SK-N-SH (cell line): ENCODE measurements around the gene POU4F1. TPM values are rescaled to one million over a fixed set of nuclear protein-coding genes. Genes with fewer than 3 reads are reported as not detected.

Experiments
- CTCF ChIA-PET: fragments of 300-600, 350-600 bp; formaldehyde crosslinking; extraction: SDS; loops from one replicate; lab custom pipeline; 2021; lab: Yijun Ruan, JAX
- POLR2A ChIA-PET: fragments of 350-600 bp; sonication (Branson Sonifier 250); formaldehyde crosslinking; extraction: SDS; loops from one replicate; lab custom pipeline; 2020; ENCODE audit warnings: antibody characterized with exemption, inconsistent platforms; lab: Yijun Ruan, JAX
- DNase-seq: peaks from one replicate; pipeline ENCODE4 v3.0.0; 2012
- H2AFZ ChIP-seq: fragments of 200-600 bp; sonication (generic); 2 replicates; pipeline ENCODE4 v1.8.1; 2016; ENCODE audit warnings: antibody characterized with exemption, mild to moderate bottlenecking, low read depth
- H3F3A ChIP-seq: fragments of 200-600 bp; sonication (generic); replicated peaks from 2 replicates; pipeline ENCODE3; 2016; ENCODE audit warnings: antibody characterized with exemption, mild to moderate bottlenecking; ENCODE audit not compliant: insufficient read depth
- H3K27ac ChIP-seq, 2 experiments: fragments of 200-500 bp in 1 of 2; fragments of 200-600 bp in 1 of 2; sonication (Bioruptor generic) in 1 of 2; sonication (generic), shearing (Covaris generic) in 1 of 2; 2 replicates each; pipeline versions ENCODE4 v1.5.1 to v1.6.1; 2014 to 2016; ENCODE audit warnings: low read depth in 2 of 2, inconsistent platforms in 1 of 2, low read length in 1 of 2, mild to moderate bottlenecking in 1 of 2, mixed read lengths in 1 of 2
- H3K27me3 ChIP-seq: fragments of 200-600 bp; sonication (generic), shearing (Covaris generic); 2 replicates; pipeline ENCODE4 v1.6.1; 2016; ENCODE audit warnings: mixed run types; ENCODE audit not compliant: insufficient read depth
- H3K36me3 ChIP-seq, 2 experiments: fragments of 200-500 bp in 1 of 2; fragments of 200-600 bp in 1 of 2; sonication (Bioruptor generic) in 1 of 2; sonication (generic) in 1 of 2; replicated peaks in 1 of 2; 2 replicates each; pipeline versions ENCODE3 to v1.5.1; 2014 to 2016; ENCODE audit warnings: low read length in 1 of 2, mild to moderate bottlenecking in 1 of 2; ENCODE audit not compliant: insufficient read depth in 2 of 2, control insufficient read depth in 1 of 2
- H3K4me1 ChIP-seq, 2 experiments: fragments of 200-500 bp in 1 of 2; fragments of 200-600 bp in 1 of 2; sonication (Bioruptor generic) in 1 of 2; sonication (generic), shearing (Covaris generic) in 1 of 2; 2 replicates each; pipeline versions ENCODE4 v1.5.1 to v1.6.1; 2014 to 2016; ENCODE audit warnings: low read depth in 1 of 2, low read length in 1 of 2, mixed run types in 1 of 2; ENCODE audit not compliant: insufficient read depth in 2 of 2, control insufficient read depth in 1 of 2
- H3K4me2 ChIP-seq: fragments of 200-600 bp; sonication (generic), shearing (Covaris generic); 2 replicates; pipeline ENCODE4 v1.6.1; 2017; ENCODE audit warnings: mixed run types
- H3K4me3 ChIP-seq, 2 experiments: fragments of 200-500 bp in 1 of 2; fragments of 200-600 bp in 1 of 2; sonication (Bioruptor generic) in 1 of 2; sonication (generic), shearing (Covaris generic) in 1 of 2; 2 replicates each; pipeline versions ENCODE4 v1.5.1 to v1.8.1; 2014 to 2016; ENCODE audit warnings: low read depth in 2 of 2, inconsistent platforms in 1 of 2, low read length in 1 of 2, mild to moderate bottlenecking in 1 of 2, mixed read lengths in 1 of 2, moderate library complexity in 1 of 2
- H3K79me2 ChIP-seq: fragments of 200-600 bp; sonication (generic); 2 replicates; pipeline ENCODE4 v1.8.1; 2017; ENCODE audit warnings: mild to moderate bottlenecking; ENCODE audit not compliant: insufficient read depth
- H3K9ac ChIP-seq: fragments of 200-600 bp; sonication (generic); 2 replicates; pipeline ENCODE4 v1.6.1; 2017; ENCODE audit warnings: mixed run types
- H3K9me2 ChIP-seq: fragments of 200-600 bp; sonication (generic); 2 replicates; pipeline ENCODE4 v1.6.1; 2017; ENCODE audit warnings: mixed run types
- H3K9me3 ChIP-seq: fragments of 200-600 bp; sonication (generic); 2 replicates; pipeline ENCODE4 v1.6.1; 2017; ENCODE audit warnings: mixed run types, mild to moderate bottlenecking, moderate library complexity
- H4K20me1 ChIP-seq: fragments of 200-600 bp; sonication (generic); 2 replicates; pipeline ENCODE4 v1.6.1; 2017; ENCODE audit warnings: mild to moderate bottlenecking, mixed run types; ENCODE audit not compliant: insufficient read depth
- CHD2 ChIP-seq: fragments of 150-350 bp; IDR thresholded peaks from 2 replicates; pipeline ENCODE4 v1.6.1; 2018; ENCODE audit warnings: low read length; ENCODE audit not compliant: partially characterized antibody
- CTCF ChIP-seq: fragments of 200-600 bp; sonication (generic); IDR thresholded peaks from 2 replicates; pipeline ENCODE4 v1.6.1; 2017; ENCODE audit warnings: antibody characterized with exemption, mild to moderate bottlenecking, moderate library complexity
- EZH2phosphoT487 ChIP-seq: fragments of 200-600 bp; sonication (generic); IDR thresholded peaks from 2 replicates; pipeline ENCODE4 v1.6.1; 2017; ENCODE audit warnings: low read depth, mixed run types, mild to moderate bottlenecking, antibody characterized with exemption, moderate library complexity, borderline replicate concordance
- NFIC ChIP-seq: IDR thresholded peaks from 2 replicates; pipeline ENCODE4 v1.4.0; 2012; ENCODE audit warnings: borderline replicate concordance
- NRF1 ChIP-seq: IDR thresholded peaks from 2 replicates; pipeline ENCODE4 v1.6.1; 2012; ENCODE audit warnings: low read depth, mild to moderate bottlenecking, low read length
- PBX3 ChIP-seq: IDR thresholded peaks from 2 replicates; pipeline ENCODE4; 2012
- POLR2AphosphoS5 ChIP-seq: IDR thresholded peaks from 2 replicates; pipeline ENCODE4 v1.6.1; 2012; ENCODE audit warnings: low read depth, low read length
- RCOR1 ChIP-seq: fragments of 150-350 bp; IDR thresholded peaks from 2 replicates; pipeline ENCODE4 v1.6.1; 2017; ENCODE audit warnings: antibody characterized with exemption, low read length
- RXRA ChIP-seq: IDR thresholded peaks from 2 replicates; pipeline ENCODE4 v1.4.0; 2012; ENCODE audit warnings: low read depth, mild to moderate bottlenecking, borderline replicate concordance
- SIN3A ChIP-seq: IDR thresholded peaks from 2 replicates; pipeline ENCODE4 v1.6.1; 2012; ENCODE audit warnings: low read depth, mild to moderate bottlenecking, low read length, moderate library complexity, borderline replicate concordance
- SMC3 ChIP-seq: IDR thresholded peaks from 2 replicates; pipeline ENCODE4 v1.6.1; 2012; ENCODE audit warnings: low read depth, low read length, improper control_type of control experiment
- TAF1 ChIP-seq: IDR thresholded peaks from 2 replicates; pipeline ENCODE4 v1.6.1; 2012; ENCODE audit warnings: low read depth, mild to moderate bottlenecking, low read length, moderate library complexity, borderline replicate concordance
- TCF12 ChIP-seq: IDR thresholded peaks from 2 replicates; pipeline ENCODE4 v1.4.0; 2012
- USF2 ChIP-seq: fragments of 150-350 bp; IDR thresholded peaks from 2 replicates; pipeline ENCODE4 v1.6.1; 2017; ENCODE audit warnings: antibody characterized with exemption, low read length, low read depth, borderline replicate concordance
- YY1 ChIP-seq: IDR thresholded peaks from 2 replicates; pipeline ENCODE4 v1.4.0; 2012; ENCODE audit warnings: low read depth, mild to moderate bottlenecking
- WGBS: methylation state at CpG from one replicate; pipeline ENCODE4 v1.1.6; 2017; ENCODE audit warnings: low lambda C conversion rate; 5-methylcytosine and 5-hydroxymethylcytosine counted together
- polyA plus RNA-seq, 3 experiments: library from polyadenylated mRNA; depleted of rRNA; stranded (reverse); fragments of >200 nt; gene quantifications; 2 replicates each; pipeline ENCODE4 v1.2.3, GENCODE V29; 2012
- TF ChIP-seq, protein P1 (sequence below): IDR thresholded peaks from 2 replicates; pipeline ENCODE4 v1.4.0; 2012; ENCODE audit warnings: low read depth, borderline replicate concordance
- TF ChIP-seq, protein P2 (sequence below): IDR thresholded peaks from 2 replicates; pipeline ENCODE4 v1.4.0; 2012; ENCODE audit warnings: low read depth, borderline replicate concordance

POU4F1 gene
- polyA plus RNA-seq, 1 of the 3 experiments (the other 2 are of a cell fraction): not detected

GRCh38 chr13:78593652-78594455, 9.5 kb downstream of the POU4F1 start:
- Histone ChIP-seq H3K27ac (no peak overlapping the region), H3K4me2 (no peak overlapping the region), H3K4me1 (peaks cover 0 to 12% of the 10 kb centered on the region in 2 experiments; a peak in 1 of 4 replicates), H3K9me3 (no peaks in the 10 kb centered on the region), H3K27me3 (peaks cover 67% of the 10 kb centered on the region), H3K4me3 (no peak overlapping the region), H3F3A (no peaks in the 10 kb centered on the region), H3K36me3 (no peaks in the 10 kb centered on the region), H2AFZ (no peak overlapping the region), H3K79me2 (no peaks in the 10 kb centered on the region), H4K20me1 (no peaks in the 10 kb centered on the region), H3K9ac (no peak overlapping the region), H3K9me2 (no peaks in the 10 kb centered on the region)
- TF ChIP-seq, protein P1, sequence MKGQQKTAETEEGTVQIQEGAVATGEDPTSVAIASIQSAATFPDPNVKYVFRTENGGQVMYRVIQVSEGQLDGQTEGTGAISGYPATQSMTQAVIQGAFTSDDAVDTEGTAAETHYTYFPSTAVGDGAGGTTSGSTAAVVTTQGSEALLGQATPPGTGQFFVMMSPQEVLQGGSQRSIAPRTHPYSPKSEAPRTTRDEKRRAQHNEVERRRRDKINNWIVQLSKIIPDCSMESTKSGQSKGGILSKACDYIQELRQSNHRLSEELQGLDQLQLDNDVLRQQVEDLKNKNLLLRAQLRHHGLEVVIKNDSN: no peak
- TF ChIP-seq NFIC: no peak
- no peak for TF ChIP-seq CTCF
- no peak for TF ChIP-seq RXRA
- no peak for DNase-seq
- WGBS: 17% methylated on average over 29 of the region's 29 CpGs
- POLR2A ChIA-PET: no interaction called here
- CTCF ChIA-PET: interaction anchor here (1.3 kb wide), 2 partner anchors 10 to 353 kb away, joined by 3 to 6 read pairs; partner anchors contain the start of gene POU4F1

DNA sequence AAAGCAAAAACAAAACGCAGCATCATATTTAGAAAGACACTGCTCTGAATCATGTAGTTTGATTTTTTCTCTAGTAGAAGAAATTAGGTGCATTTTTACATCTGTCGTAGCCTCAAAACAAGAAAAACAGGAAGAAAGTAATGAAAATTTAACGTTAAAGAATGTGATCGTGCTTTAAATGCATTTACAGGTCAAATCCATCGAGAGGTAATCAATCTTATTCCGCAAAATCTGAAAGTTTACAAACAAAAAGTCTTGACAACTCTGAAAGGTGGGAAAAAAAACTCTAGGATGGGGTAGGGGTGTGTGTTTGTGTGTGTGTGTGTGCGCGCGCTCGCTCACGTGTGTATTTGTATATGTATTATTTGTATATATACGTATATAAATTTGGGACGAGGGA, 10.2 kb downstream of the POU4F1 start:
- 13% methylated on average over 13 of the region's 13 CpGs for WGBS
- H3F3A ChIP-seq: no peaks in the 10 kb centered on the region
- no peak overlapping the region for H3K9ac ChIP-seq
- H3K9me2 ChIP-seq: no peaks in the 10 kb centered on the region
- no peaks in the 10 kb centered on the region for H4K20me1 ChIP-seq
- no peak for DNase-seq
- POLR2A ChIA-PET: no interaction called here
- H3K36me3 ChIP-seq: no peaks in the 10 kb centered on the region
- H3K4me2 ChIP-seq: no peak overlapping the region
- no peak overlapping the region for H3K4me3 ChIP-seq
- H3K9me3 ChIP-seq: no peaks in the 10 kb centered on the region
- no peaks in the 10 kb centered on the region for H3K79me2 ChIP-seq
- no peak overlapping the region for H3K27ac ChIP-seq
- CTCF ChIA-PET: interaction anchor here (0.5 to 1.4 kb wide), 5 partner anchors 10 to 385 kb away, joined by 3 to 8 read pairs (median 3); partner anchors contain the start of gene POU4F1
- peaks cover 0 to 12% of the 10 kb centered on the region in 2 experiments; a peak in 1 of 4 replicates for H3K4me1 ChIP-seq
- no peak overlapping the region for H2AFZ ChIP-seq
- H3K27me3 ChIP-seq: peaks cover 60% of the 10 kb centered on the region
- TF ChIP-seq SMC3 (no peak), CTCF (no peak), TCF12 (no peak), SIN3A (no peak), USF2 (no peak), EZH2phosphoT487 (no peak), CHD2 (no peak), TAF1 (no peak), NRF1 (no peak), RCOR1 (no peak), PBX3 (no peak), POLR2AphosphoS5 (no peak), YY1 (no peak)
- TF ChIP-seq, protein P2, sequence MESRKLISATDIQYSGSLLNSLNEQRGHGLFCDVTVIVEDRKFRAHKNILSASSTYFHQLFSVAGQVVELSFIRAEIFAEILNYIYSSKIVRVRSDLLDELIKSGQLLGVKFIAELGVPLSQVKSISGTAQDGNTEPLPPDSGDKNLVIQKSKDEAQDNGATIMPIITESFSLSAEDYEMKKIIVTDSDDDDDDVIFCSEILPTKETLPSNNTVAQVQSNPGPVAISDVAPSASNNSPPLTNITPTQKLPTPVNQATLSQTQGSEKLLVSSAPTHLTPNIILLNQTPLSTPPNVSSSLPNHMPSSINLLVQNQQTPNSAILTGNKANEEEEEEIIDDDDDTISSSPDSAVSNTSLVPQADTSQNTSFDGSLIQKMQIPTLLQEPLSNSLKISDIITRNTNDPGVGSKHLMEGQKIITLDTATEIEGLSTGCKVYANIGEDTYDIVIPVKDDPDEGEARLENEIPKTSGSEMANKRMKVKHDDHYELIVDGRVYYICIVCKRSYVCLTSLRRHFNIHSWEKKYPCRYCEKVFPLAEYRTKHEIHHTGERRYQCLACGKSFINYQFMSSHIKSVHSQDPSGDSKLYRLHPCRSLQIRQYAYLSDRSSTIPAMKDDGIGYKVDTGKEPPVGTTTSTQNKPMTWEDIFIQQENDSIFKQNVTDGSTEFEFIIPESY: no peak
